ENCODE results near the gene CA10. TPM values are rescaled to one million over a fixed set of nuclear protein-coding genes. Genes with fewer than 3 reads are reported as not detected.

CA10 gene
- total RNA-seq, 2 donors from 2014 or later, result 0.91 TPM; not detected in 1

DNA sequence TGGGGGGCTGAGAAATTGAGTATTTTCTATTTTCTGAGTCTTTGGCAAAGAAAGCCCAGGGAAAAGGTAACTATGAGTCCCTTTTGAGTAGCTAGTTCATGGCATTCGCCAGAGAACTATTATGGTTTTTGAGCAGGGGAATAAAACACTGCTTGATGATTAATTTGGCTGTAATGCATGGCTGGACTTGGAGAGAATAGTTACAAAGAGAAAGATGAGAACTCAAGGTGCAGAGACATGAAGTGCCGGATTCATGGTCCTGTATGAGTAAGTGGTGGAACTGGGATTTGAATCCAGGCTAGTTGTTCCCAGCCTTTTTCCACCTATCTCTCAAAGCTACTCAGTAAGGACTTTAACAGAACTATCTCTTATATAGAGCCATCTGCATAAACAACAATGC, 266.6 kb downstream of the CA10 start:
- H3K4me1 ChIP-seq (replicated peaks), result no peaks in the 10 kb centered on the region
- H3K36me3 ChIP-seq, result no peaks in the 10 kb centered on the region
- H3K27me3 ChIP-seq (replicated peaks; ENCODE audit: insufficient read depth), result no peaks in the 10 kb centered on the region
- no peak overlapping the region for H3K4me3 ChIP-seq
- H3K9me3 ChIP-seq, result no peaks in the 10 kb centered on the region
- 82% methylated on average over 2 of the region's 2 CpGs for WGBS
- DNase-seq (ENCODE audit: low spot score), result no peak
- TF ChIP-seq POLR2AphosphoS5 (IDR thresholded peaks at IDR 0.05) (no peak), CTCF (IDR thresholded peaks at IDR 0.05) (no peak), POLR2A (IDR thresholded peaks at IDR 0.05) (no peak)
- no peak overlapping the region for H3K27ac ChIP-seq
- intact Hi-C loops (cut with DNase I), result no loop called here

GRCh38 chr17:51890710-51891109, 267.8 kb downstream of the CA10 start:
- intact Hi-C loops (cut with DNase I), result no loop called here
- no peak for DNase-seq (ENCODE audit: low spot score)
- Histone ChIP-seq H3K4me3 (no peak overlapping the region), H3K9me3 (no peaks in the 10 kb centered on the region), H3K36me3 (no peaks in the 10 kb centered on the region), H3K27me3 (replicated peaks; ENCODE audit: insufficient read depth) (no peaks in the 10 kb centered on the region), H3K27ac (no peak overlapping the region), H3K4me1 (replicated peaks) (no peaks in the 10 kb centered on the region)
- WGBS, result 58% methylated on average over 1 of the region's 1 CpG
- TF ChIP-seq POLR2A (IDR thresholded peaks at IDR 0.05) (no peak), CTCF (IDR thresholded peaks at IDR 0.05) (no peak), POLR2AphosphoS5 (IDR thresholded peaks at IDR 0.05) (no peak)

GRCh38 chr17:51888816-51889215, 269.7 kb downstream of the CA10 start:
- no peak overlapping the region for H3K27ac ChIP-seq
- no peaks in the 10 kb centered on the region for H3K36me3 ChIP-seq
- H3K4me3 ChIP-seq, result no peak overlapping the region
- no peak for TF ChIP-seq CTCF (IDR thresholded peaks at IDR 0.05)
- TF ChIP-seq POLR2A (IDR thresholded peaks at IDR 0.05), result no peak
- TF ChIP-seq POLR2AphosphoS5 (IDR thresholded peaks at IDR 0.05), result no peak
- no peaks in the 10 kb centered on the region for H3K27me3 ChIP-seq (replicated peaks; ENCODE audit: insufficient read depth)
- H3K9me3 ChIP-seq, result no peaks in the 10 kb centered on the region
- WGBS, result 89% methylated on average over 2 of the region's 2 CpGs
- no peak for DNase-seq (ENCODE audit: low spot score)
- no peaks in the 10 kb centered on the region for H3K4me1 ChIP-seq (replicated peaks)
- intact Hi-C loops (cut with DNase I), result no loop called here

GRCh38 chr17:51876986-51877385, 281.5 kb downstream of the CA10 start:
- intact Hi-C loops (cut with DNase I), result no loop called here
- Histone ChIP-seq H3K4me3 (no peak overlapping the region), H3K36me3 (no peaks in the 10 kb centered on the region), H3K27ac (no peak overlapping the region), H3K9me3 (no peaks in the 10 kb centered on the region), H3K4me1 (replicated peaks) (no peaks in the 10 kb centered on the region), H3K27me3 (replicated peaks; ENCODE audit: insufficient read depth) (no peaks in the 10 kb centered on the region)
- TF ChIP-seq CTCF (IDR thresholded peaks at IDR 0.05) (no peak), POLR2AphosphoS5 (IDR thresholded peaks at IDR 0.05) (no peak), POLR2A (IDR thresholded peaks at IDR 0.05) (no peak)
- DNase-seq (ENCODE audit: low spot score), result no peak

DNA sequence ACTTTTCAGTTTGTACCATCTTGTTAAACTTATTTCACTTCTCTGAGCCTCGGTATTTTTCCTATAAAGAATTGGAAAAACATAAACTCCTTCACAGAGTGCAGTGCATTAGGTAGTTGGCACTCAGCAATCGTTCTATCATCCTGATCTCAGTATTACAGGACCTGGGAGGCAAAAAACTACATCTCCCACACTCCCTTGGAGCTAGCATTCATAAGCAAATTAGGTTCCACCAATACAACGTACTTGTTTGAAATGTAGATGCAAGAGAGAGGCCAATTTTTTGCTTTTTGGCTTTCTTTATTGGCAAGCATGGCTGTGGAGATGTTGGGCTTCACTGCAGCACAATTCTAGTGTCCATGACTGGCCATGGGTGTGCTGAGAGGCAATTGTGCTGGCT, 285.2 kb downstream of the CA10 start:
- TF ChIP-seq CTCF (IDR thresholded peaks at IDR 0.05), result no peak
- TF ChIP-seq POLR2AphosphoS5 (IDR thresholded peaks at IDR 0.05), result no peak
- no peak for TF ChIP-seq POLR2A (IDR thresholded peaks at IDR 0.05)
- H3K9me3 ChIP-seq, result no peaks in the 10 kb centered on the region
- H3K36me3 ChIP-seq, result no peaks in the 10 kb centered on the region
- no peak overlapping the region for H3K27ac ChIP-seq
- intact Hi-C loops (cut with DNase I), result no loop called here
- no peak overlapping the region for H3K4me3 ChIP-seq
- no peaks in the 10 kb centered on the region for H3K27me3 ChIP-seq (replicated peaks; ENCODE audit: insufficient read depth)
- 35% methylated on average over 3 of the region's 3 CpGs for WGBS
- DNase-seq (ENCODE audit: low spot score), result no peak
- H3K4me1 ChIP-seq (replicated peaks), result no peaks in the 10 kb centered on the region
